A673 (cell line): ENCODE results near the gene ZNF768. TPM values are rescaled to one million over a fixed set of nuclear protein-coding genes. Genes with fewer than 3 reads are reported as not detected.
A peak's percentile ranks its signal among the peaks of the same experiment; 100 is the strongest.

Experiments
- BruUV-seq: library from RNA; stranded (reverse); fragments of 400-500 nt; replicated peaks from 2 replicates; lab custom pipeline; 2021; lab: Mats Ljungman, UMichigan
- CTCF ChIA-PET: fragments of 300-600 bp; sonication (Branson Sonifier 250); formaldehyde crosslinking; loops from one replicate; lab custom pipeline; 2022; ENCODE audit warnings: antibody characterized with exemption; lab: Charles Lee
- POLR2A ChIA-PET: fragments of 300-600 bp; sonication (Branson Sonifier 250); formaldehyde crosslinking; loops from one replicate; lab custom pipeline; 2022; ENCODE audit warnings: antibody characterized with exemption; ENCODE audit not compliant: low non-redundant PET; lab: Charles Lee
- DNase-seq: peaks from one replicate; pipeline ENCODE4 v3.0.0-alpha.2; 2015; ENCODE audit warnings: low spot score
- H3K27ac ChIP-seq: fragments of 200-600 bp; sonication (generic); 2 replicates; pipeline ENCODE4 v1.5.1; 2016; ENCODE audit warnings: mixed run types, low read depth, mild to moderate bottlenecking, mixed read lengths, antibody characterized with exemption, low read length; ENCODE audit not compliant: poor library complexity, severe bottlenecking
- H3K27me3 ChIP-seq: fragments of 200-600 bp; sonication (generic); replicated peaks from 2 replicates; pipeline ENCODE4 v1.6.1; 2017; ENCODE audit warnings: mixed run types, low read depth, mild to moderate bottlenecking, mixed read lengths, antibody characterized with exemption, low read length; ENCODE audit not compliant: insufficient read depth, poor library complexity
- H3K36me3 ChIP-seq: fragments of 200-600 bp; sonication (generic); 2 replicates; pipeline ENCODE4 v1.6.1; 2016; ENCODE audit warnings: mixed run types, mild to moderate bottlenecking, mixed read lengths, antibody characterized with exemption, low read length; ENCODE audit not compliant: insufficient read depth, poor library complexity, severe bottlenecking
- H3K4me1 ChIP-seq: fragments of 200-600 bp; sonication (generic); 2 replicates; pipeline ENCODE4 v1.6.1; 2017; ENCODE audit warnings: mixed run types, mild to moderate bottlenecking, mixed read lengths, antibody characterized with exemption, low read length; ENCODE audit not compliant: insufficient read depth, poor library complexity, severe bottlenecking
- H3K4me3 ChIP-seq: fragments of 200-600 bp; sonication (generic); 2 replicates; pipeline ENCODE4 v1.5.1; 2016; ENCODE audit warnings: low read depth, mixed run types, mild to moderate bottlenecking, mixed read lengths, low read length; ENCODE audit not compliant: poor library complexity, severe bottlenecking
- H3K9me3 ChIP-seq: fragments of 200-600 bp; sonication (generic); 2 replicates; pipeline ENCODE4 v1.6.1; 2016; ENCODE audit warnings: mixed run types, low read depth, mild to moderate bottlenecking, mixed read lengths, antibody characterized with exemption, low read length; ENCODE audit not compliant: poor library complexity, severe bottlenecking
- EZH2 ChIP-seq: fragments of 200-600 bp; sonication (generic); IDR thresholded peaks from 2 replicates; pipeline ENCODE4 v1.6.1; 2017; ENCODE audit warnings: borderline replicate concordance, low read depth, mild to moderate bottlenecking, mixed read lengths, antibody characterized with exemption, low read length; ENCODE audit not compliant: poor library complexity, severe bottlenecking
- intact Hi-C: fragments of 100-400 bp; cut with micrococcal nuclease; formaldehyde crosslinking; loops from one replicate; pipeline ENCODE4 v1.10.0; 2022; ENCODE audit not compliant: unreplicated experiment
- total RNA-seq: library from RNA; stranded (reverse); gene quantifications from 2 replicates; pipeline ENCODE4 v1.2.3, GENCODE V29; 2021
- TF ChIP-seq, protein P1 (sequence below): fragments of 300-800, 200-600 bp; sonication (generic); conservative IDR thresholded peaks from 2 replicates; pipeline ENCODE4 v1.5.1; 2017; ENCODE audit warnings: low read depth, mild to moderate bottlenecking, antibody characterized with exemption, low read length, moderate library complexity, mixed read lengths

The ZNF768 gene
- total RNA-seq, 1 experiment from 2014 or later: 32.7 TPM

DNA sequence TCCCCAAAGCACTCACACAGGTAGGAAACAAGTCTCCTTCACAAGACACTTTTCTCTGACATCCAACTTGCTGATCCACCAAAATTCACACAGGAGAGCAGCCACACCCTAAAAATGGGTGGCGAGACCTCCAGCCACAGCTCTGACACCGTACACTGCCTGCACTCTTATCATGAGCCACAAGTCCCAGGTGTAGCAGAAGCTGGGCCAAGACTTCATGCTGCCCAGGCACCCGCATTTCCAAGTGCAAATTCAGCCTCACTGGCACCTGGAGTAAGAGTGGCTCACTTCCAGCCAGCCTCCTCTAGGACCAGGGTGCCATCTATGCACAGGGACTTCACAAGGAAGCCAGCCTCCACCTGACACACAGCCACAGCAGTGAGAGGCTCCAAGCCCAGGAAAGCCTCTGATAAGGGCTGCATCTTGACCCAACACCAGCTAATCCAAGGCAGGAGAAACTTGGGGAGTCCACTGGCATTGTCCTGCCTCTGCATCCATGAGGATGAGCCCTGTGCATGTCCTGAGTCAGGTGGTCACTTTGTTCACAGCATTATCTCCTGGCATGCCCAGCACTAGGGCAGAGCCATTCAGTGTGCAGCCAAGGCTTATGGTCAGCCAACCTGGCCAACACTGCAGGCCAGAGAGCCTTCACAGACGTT is 2.6 kb upstream of the ZNF768 start:
- no TSS peak for BruUV-seq
- no peaks in the 10 kb centered on the region for H3K9me3 ChIP-seq
- TF ChIP-seq EZH2: no peak
- TF ChIP-seq, protein P1, sequence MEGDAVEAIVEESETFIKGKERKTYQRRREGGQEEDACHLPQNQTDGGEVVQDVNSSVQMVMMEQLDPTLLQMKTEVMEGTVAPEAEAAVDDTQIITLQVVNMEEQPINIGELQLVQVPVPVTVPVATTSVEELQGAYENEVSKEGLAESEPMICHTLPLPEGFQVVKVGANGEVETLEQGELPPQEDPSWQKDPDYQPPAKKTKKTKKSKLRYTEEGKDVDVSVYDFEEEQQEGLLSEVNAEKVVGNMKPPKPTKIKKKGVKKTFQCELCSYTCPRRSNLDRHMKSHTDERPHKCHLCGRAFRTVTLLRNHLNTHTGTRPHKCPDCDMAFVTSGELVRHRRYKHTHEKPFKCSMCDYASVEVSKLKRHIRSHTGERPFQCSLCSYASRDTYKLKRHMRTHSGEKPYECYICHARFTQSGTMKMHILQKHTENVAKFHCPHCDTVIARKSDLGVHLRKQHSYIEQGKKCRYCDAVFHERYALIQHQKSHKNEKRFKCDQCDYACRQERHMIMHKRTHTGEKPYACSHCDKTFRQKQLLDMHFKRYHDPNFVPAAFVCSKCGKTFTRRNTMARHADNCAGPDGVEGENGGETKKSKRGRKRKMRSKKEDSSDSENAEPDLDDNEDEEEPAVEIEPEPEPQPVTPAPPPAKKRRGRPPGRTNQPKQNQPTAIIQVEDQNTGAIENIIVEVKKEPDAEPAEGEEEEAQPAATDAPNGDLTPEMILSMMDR: no peak
- peaks cover 12% of the 10 kb centered on the region for H3K4me1 ChIP-seq
- ChIA-PET POLR2A (no interaction called here), CTCF (no interaction called here)
- intact Hi-C loops: no loop called here
- H3K36me3 ChIP-seq: peaks cover 26% of the 10 kb centered on the region
- no peak for DNase-seq
- no peaks in the 10 kb centered on the region for H3K27me3 ChIP-seq
- H3K4me3 ChIP-seq: no peak overlapping the region
- H3K27ac ChIP-seq: no peak overlapping the region

DNA sequence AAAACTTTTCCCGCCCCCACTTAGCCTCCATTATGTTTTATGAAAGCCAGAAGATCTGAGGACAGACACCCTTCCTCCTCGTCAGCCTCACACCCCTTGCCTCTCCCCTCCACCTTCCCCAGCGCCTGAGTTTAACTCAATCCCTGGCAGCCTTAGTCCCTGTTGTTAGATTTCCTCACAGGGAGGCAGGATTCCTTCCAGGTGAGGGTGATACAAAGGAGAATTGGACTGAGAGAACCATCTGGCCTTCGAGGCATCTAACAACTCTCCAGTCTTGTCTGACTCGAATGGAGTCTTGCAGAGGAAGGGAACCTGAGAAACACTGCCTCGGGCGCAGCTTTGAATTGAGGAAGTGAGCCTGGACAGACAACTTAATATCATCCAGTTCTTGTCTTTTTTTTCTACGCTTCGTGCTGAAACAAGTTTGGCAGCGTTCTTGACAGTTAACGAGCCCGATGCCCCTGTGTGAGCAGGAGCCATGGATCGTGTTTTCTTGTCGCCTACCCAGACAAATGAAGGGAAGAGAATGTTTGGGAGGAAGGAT is 1.3 kb upstream of the ZNF768 start:
- Histone ChIP-seq H3K27ac (peak overlapping the region; percentile 72), H3K27me3 (no peaks in the 10 kb centered on the region), H3K9me3 (no peaks in the 10 kb centered on the region), H3K4me3 (peak overlapping the region; percentile 86), H3K36me3 (peaks cover 24% of the 10 kb centered on the region), H3K4me1 (peaks cover 12% of the 10 kb centered on the region)
- no peak for TF ChIP-seq EZH2
- TF ChIP-seq, protein P1: no peak
- no peak for DNase-seq
- intact Hi-C loops: loop anchor here (1.0 kb wide), 1 partner anchor 131 kb away; the partner anchor contains the start of gene FBRS
- CTCF ChIA-PET: interaction anchor here (1.1 kb wide), 1 partner anchor 8 kb away, joined by 5 read pairs; no protein-coding TSS in a partner anchor
- POLR2A ChIA-PET: interaction anchor here (0.6 kb wide), 1 partner anchor 611 kb away, joined by 5 read pairs; no protein-coding TSS in a partner anchor
- BruUV-seq: TSS peak; percentile 92

DNA sequence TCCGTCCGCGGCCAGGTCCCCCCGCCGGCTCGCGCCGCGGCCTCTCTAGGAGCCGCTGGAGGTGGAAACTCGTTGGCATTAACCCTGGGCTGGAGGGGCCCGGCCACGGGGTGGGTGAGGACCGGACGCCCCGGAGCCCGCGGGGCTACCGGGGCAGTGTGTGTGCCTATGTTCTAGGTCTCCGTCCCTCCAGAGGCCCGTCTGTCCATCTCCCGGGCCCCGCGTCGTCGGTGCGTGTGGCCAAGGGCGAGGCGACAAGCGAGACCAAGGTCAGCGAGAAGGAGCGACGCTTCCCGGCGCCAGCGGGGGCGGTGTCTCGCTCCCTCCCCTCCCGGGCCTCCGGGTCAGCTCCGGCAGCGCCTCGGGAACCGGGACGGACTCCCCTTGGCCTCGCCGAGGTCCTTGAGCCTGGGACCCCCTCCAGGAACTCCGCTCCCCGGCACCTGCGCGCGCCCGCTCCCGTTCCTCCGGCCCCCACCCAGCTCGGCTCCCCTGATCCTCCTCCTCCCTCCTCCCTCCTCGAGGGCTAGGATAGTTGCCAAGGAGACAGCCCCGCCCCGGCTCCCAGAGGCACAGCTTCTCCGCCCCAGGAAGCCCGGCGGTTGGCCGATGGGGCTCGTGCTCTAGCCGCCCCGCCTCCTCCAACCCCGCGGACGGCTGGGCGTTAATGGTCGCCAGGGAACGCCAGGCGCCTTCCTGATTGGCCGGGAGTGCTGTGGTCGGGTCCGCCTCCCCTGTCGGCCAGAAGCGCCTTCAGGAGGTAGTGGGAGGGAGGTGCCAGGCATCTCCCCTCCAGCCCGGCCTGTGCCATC is 663 bp upstream of the ZNF768 start:
- ChIA-PET CTCF (interaction anchor here (0.7 to 1.1 kb wide), 2 partner anchors 9 to 71 kb away, joined by 3 to 5 read pairs; no protein-coding TSS in a partner anchor), POLR2A (interaction anchor here (0.6 kb wide), 2 partner anchors 39 to 612 kb away, joined by 3 to 5 read pairs; no protein-coding TSS in a partner anchor)
- Histone ChIP-seq H3K27me3 (no peaks in the 10 kb centered on the region), H3K4me1 (peaks cover 12% of the 10 kb centered on the region), H3K27ac (peak overlapping the region; percentile 95), H3K36me3 (peaks cover 18% of the 10 kb centered on the region), H3K9me3 (no peaks in the 10 kb centered on the region), H3K4me3 (peak overlapping the region; percentile 86)
- DNase-seq: peak; percentile 99
- TF ChIP-seq, protein P1: peak; percentile 33; the same call in 1 of the 2 replicates
- TF ChIP-seq EZH2: no peak
- intact Hi-C loops: loop anchor here (1.0 kb wide), 1 partner anchor 131 kb away; the partner anchor contains the start of gene FBRS
- no TSS peak for BruUV-seq
